ENCODE results near the gene PFDN2.

- TF ChIP-seq CTCF (conservative IDR thresholded peaks at IDR 0.05; ENCODE audit: low read length) (no peak), EZH2phosphoT487 (IDR thresholded peaks at IDR 0.05; ENCODE audit: borderline replicate concordance, low read depth, low read length) (no peak)
These were observed 20.6 kb upstream of the PFDN2 start for GRCh38 chr1:161138431-161138830.

Data from OCI-LY7 (cell line).